GM12801 (cell line): ENCODE results near the gene HCN3.

Experiments used
- TF ChIP-seq, protein P1 (sequence below): IDR thresholded peaks from one replicate; pipeline ENCODE4 v1.5.1; 2011; ENCODE audit warnings: control low read depth; ENCODE audit not compliant: insufficient read length; ENCODE audit errors: extremely low read depth

Gene HCN3

DNA sequence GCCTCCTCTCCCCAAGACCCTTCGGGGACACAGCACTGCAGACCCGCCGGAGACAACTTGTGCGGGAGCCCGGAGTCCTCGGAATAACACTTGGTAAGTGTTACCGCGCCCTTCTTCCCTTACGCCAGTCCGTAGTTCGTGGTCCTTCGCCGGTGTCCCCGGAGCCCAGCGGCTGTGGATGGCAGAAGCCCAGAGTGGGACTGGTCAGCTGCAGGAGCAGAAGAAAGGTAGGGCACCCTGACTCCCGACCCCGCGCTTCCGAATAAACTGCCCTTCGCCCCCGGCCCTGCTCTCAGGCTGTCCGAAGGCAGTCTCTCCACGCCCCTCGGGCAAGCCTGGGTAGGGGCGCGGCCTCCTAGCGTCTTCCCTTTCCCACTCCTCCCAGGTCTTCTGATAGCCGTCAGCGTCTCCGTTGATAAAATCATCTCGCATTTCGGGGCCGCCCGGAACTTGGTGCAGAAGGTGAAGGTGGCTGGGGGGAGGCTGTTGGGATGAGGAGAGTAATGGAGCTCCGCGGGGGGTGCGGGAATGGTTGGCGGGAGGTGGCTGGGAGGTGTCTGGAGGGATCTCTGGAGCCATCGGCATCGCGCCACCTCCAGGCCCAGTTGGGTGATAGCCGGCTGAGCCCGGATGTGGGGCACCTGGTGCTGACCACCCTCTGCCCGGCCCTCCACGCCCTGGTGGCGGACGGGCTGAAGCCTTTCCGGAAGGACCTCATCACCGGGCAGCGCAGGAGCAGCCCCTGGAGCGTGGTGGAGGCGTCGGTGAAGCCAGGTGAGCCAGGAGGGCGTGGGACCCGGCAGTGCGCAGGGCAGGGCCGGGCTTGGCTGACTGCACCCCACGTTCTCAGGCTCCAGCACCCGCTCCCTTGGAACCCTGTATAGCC, 47.7 kb downstream of the HCN3 start:
- TF ChIP-seq, protein P1, sequence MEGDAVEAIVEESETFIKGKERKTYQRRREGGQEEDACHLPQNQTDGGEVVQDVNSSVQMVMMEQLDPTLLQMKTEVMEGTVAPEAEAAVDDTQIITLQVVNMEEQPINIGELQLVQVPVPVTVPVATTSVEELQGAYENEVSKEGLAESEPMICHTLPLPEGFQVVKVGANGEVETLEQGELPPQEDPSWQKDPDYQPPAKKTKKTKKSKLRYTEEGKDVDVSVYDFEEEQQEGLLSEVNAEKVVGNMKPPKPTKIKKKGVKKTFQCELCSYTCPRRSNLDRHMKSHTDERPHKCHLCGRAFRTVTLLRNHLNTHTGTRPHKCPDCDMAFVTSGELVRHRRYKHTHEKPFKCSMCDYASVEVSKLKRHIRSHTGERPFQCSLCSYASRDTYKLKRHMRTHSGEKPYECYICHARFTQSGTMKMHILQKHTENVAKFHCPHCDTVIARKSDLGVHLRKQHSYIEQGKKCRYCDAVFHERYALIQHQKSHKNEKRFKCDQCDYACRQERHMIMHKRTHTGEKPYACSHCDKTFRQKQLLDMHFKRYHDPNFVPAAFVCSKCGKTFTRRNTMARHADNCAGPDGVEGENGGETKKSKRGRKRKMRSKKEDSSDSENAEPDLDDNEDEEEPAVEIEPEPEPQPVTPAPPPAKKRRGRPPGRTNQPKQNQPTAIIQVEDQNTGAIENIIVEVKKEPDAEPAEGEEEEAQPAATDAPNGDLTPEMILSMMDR, result no peak

- TF ChIP-seq, protein P1, result no peak
These were observed 48.3 kb downstream of the HCN3 start for GRCh38 chr1:155325603-155325893.

DNA sequence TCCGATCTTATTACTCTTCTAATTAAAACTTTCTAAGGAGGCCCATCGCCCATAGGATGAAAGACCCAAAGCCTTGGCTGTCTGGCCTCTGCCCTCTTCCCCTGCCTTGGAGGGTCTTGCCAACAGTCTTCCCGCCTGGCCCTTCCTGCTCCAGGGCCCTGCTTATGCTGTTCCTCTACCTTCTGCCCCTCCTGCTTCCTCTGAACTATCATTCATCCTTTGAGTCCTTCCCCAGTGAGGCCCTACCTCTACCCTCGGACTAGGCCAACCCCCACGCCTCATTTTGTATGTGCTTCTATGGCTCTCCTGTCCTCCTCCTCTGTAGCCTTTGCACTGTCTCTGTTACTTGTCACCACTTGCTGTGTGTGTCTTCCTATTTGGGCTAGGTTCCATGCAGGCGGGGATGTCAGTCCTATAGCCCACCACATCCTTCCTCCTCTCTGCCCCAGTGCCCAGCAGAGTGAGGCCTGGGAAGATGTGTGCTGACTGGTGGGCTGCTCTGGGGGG, 48.8 kb downstream of the HCN3 start:
- TF ChIP-seq, protein P1, result no peak

GRCh38 chr1:155326631-155327037, 49.4 kb downstream of the HCN3 start:
- TF ChIP-seq, protein P1, result no peak

GRCh38 chr1:155327981-155328380, 50.7 kb downstream of the HCN3 start:
- TF ChIP-seq, protein P1, result no peak

DNA sequence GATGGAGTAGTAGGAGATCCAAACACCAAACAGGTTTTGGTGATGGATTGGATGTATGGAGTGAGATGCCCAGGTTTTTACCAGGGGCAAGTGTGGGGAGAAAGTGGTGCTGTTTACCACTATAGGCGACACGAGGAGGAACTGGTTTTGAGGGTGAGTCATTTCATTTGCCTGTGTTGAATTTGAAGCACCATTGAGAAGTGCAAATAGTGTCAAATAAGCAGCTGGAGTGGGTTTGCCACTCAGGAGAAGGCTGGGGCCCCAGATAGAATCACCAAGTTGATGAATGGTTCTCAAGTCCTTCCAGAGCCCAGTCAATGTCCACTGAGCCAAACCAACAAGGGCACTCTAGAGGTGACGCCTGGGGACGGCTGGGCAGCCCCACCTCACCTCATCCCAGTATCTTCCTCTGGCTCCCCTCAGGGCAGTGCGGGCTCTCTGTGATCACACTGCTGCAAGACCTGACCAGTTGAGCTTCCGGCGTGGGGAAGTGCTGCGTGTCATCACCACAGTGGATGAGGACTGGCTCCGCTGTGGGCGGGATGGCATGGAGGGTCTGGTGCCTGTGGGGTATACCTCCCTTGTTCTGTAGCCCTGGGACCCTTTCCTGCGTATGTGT, 52.8 kb downstream of the HCN3 start:
- TF ChIP-seq, protein P1, result no peak

DNA sequence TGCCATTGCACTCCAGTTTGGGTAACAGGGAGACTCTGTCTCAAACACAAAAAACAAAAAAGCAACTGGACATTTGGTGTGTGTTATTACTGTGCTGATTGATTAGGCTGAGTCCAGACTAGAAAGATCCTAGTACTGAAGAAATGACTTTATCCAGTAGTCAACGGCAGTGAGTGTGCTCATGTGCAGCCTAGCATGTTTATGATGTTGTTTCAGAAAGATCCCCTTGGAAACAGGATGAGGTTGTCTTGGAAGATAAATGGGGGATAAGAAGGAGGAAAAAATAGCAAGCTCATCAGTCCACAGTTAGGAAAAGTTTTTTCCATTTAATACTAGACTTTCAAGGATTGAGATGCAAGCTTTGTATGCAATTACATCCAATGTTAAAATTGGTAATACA, 57.7 kb downstream of the HCN3 start:
- TF ChIP-seq, protein P1, result no peak
